HG03095 (cell line): ENCODE results near the gene RXRB.

Source experiments
- ATAC-seq: cut with Tn5 transposase; IDR thresholded peaks from one replicate; pipeline ENCODE4 v1.9.1; 2021; ENCODE audit warnings: moderate library complexity; ENCODE audit not compliant: unreplicated experiment

The RXRB gene

DNA sequence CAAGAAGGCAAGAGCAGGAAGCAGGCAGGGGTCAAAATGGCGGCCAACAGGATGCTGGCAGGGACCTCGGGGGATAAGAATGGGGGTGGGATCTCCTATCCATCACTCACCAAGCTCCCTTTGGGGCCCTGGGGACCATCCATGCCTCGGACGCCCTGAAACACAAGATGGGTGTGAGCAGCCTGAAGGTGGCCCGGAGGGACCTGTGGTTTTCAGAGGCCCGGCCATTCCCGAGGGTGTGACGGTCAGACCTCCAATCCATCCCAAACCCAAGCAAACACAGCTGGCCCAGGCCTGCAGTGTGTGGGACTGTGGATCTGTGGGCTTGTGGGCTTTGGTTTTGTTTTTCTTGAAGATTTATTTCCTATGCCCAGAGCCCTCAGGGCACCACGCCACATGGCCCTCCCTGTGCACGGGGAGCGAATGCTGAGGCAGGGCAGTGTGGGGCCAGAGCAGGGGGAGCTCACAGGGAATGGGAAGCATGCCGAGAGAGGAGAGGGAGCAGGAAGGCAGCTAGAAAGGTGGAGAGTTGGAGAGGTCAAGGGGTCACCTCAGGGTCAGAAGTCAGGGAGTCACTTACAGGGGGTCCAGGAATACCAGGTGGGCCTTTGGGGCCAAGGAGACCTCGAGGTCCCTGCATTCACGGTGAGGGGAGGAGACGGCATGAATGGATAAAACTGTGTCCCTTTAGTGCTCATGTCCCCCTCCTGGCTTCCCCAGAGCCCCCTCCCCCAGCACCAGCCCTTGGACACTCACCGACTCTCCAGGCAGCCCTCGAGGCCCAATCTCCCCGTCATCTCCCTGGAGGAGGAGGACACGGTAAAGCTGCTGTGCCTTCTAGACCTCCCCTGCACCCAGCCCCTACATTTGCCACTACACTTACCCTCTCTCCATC lies 22.7 kb downstream of the RXRB start:
- no peak for ATAC-seq

- ATAC-seq = no peak
Measured at GRCh38 chr6:33176906-33177305, 23.6 kb downstream of the RXRB start.

DNA sequence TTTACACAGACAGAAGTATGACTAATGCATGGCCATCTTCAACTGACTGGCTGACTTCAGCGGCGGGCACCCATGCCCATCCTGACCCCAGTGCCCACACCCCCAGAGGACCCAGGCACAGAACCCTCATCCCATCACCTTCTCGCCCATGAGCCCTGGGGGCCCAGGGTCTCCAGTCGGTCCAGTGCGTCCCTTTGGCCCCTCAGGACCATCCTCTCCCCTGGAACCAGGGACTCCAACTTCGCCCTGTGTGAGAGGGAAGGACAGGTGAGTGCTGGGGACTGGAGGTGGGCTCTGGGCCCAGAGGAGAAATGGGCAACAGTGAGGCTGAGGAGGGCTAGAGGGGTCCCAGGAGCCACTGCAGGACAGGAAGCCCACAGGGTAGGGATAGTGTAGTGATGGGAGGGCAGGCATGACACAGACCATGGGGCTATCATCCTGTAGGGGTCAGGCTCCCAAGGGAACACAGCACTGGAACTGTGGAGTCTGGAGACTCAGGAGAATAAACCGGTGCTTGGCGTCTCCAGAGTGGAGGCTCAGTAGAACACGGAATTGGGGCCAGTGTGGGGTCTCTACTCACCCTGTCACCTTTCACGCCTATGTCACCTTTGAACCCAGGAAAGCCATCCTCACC lies 24.9 kb downstream of the RXRB start:
- ATAC-seq = no peak

- ATAC-seq = no peak
Measured at GRCh38 chr6:33174784-33175183, 25.7 kb downstream of the RXRB start.

GRCh38 chr6:33173535-33174180 lies 26.8 kb downstream of the RXRB start:
- ATAC-seq = no peak

GRCh38 chr6:33172688-33173534 lies 27.6 kb downstream of the RXRB start:
- no peak for ATAC-seq

- ATAC-seq = no peak
Measured at GRCh38 chr6:33171880-33172687, 28.4 kb downstream of the RXRB start.

DNA sequence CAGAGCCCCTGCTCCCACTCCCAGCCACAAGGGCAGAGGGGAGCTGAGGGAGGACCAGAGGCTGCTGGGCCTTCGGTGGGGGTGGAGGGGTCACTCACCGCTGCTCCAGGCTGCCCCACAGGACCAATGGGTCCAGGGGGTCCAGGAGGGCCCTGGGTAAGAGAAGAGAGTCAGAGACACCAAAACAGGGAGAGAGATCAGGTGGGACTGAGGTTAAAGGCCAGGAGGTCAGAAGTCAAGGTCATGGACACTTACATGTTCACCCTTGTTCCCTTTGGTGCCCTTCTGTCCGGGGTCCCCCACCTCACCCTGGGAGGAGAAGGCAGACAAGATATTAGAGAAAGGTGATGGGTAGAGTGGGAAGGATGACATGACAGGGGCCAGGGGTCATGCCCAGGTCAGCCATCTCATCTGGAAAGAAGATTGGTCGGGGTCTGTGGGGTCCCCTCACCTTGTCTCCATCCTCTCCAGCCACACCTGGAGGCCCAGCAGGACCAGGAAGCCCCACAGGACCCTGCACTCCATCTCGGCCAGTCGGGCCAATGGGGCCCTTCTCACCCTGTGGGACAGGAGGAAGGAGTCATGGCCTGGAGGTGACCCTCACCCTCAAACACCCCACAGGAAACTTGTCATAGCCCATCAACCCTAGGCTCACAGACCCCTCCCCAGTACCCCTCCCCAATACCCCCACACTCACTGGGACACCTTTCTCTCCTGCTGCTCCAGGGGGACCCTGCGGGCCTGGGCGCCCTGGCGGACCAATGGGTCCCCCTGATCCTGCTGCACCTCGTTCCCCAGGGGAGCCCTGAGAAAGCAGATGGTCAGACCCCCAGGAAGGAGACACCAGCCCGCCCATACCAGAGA lies 29.2 kb downstream of the RXRB start:
- ATAC-seq = no peak

GRCh38 chr6:33170176-33171015 lies 30.1 kb downstream of the RXRB start:
- ATAC-seq = no peak

GRCh38 chr6:33169291-33170175 lies 30.9 kb downstream of the RXRB start:
- ATAC-seq = no peak

GRCh38 chr6:33168639-33169038 lies 31.8 kb downstream of the RXRB start:
- no peak for ATAC-seq

GRCh38 chr6:33168284-33168601 lies 32.2 kb downstream of the RXRB start:
- no peak for ATAC-seq

DNA sequence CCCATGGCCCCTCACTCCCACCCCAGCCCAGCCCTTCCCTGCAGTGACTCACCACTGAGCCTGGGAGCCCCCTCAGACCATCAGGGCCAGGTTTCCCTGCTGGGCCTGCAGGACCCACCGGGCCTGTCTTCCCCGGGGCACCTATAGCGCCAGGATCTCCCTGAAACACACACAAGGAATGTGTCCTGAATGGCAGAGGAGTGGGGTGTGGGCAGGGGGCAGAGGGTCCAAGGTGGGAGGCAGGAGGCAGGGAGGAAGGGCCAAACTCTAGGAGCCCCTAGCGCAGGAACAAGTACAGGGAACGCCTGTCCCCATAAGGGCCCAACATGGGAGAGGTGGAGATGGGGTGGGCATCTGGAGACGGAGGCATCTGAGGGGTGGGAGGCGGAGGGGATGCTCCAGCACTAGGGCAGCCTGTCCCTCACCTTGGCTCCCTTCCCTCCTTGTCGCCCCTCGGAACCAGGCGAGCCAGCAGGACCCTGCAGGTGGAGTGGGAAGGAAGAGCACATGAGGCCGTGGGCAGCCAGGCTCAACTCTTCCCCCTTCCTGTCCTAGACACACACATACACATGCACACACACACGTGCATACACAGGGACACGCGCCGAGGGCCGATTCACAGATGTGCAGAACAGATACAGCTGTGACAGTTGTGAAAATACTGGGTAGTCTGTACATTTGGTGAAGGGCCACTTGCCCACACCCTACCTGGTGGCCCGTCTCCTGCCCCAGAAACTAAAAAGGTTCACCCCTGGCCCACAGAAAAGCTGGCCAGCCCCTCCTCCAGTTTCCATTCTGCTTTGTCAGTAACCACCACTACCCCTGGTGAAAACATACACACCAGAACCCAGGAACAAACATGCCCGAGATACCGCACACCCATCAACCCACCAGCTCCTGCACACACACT lies 32.8 kb downstream of the RXRB start:
- no peak for ATAC-seq

DNA sequence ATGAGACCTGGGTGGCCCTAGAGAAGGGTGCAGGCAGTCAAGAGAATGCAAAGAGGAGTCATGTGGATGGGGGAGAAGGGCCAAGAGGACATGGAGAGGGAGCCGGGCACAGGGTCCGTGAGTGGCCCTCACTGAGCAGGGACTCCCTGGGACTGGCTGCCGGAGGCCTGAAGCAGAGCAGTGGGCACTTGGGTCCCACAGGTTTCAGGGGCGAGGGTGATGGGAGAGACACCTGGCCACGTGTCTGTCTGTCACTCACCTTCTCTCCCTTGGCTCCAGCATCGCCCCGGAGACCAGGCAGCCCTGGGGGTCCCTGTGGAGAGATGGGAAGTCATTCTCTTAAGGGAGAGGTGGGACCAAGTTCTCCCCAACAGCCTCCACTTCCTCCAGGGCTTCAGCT lies 33.7 kb downstream of the RXRB start:
- ATAC-seq = no peak

- no peak for ATAC-seq
Measured at GRCh38 chr6:33166363-33166762, 34.1 kb downstream of the RXRB start.

GRCh38 chr6:33165581-33166258 lies 34.7 kb downstream of the RXRB start:
- no peak for ATAC-seq
